ENCODE results near the gene PTPN12.

DNA sequence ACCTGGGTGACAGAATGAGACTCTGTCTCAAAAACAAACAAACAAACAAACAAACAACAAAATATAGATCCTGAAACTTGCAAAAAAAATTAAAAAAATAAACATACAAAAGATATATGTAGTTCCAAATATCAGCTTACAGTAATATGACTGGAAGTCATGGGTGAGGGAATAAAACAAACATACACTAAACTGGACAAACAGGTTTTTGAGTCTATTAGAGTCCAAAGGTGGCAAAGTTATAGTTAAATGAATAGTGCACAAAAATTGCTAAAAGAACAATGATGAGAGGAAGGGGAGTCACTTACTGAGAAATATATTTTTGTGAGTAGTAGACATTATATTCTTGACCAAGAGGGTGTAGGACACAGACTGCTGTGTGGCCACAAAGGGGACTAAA is 142.5 kb downstream of the PTPN12 start:
- TF ChIP-seq CTCF (IDR thresholded peaks at IDR 0.05) (no peak), POLR2AphosphoS5 (IDR thresholded peaks at IDR 0.05) (no peak), EP300 (IDR thresholded peaks at IDR 0.05) (no peak), POLR2A (IDR thresholded peaks at IDR 0.05) (no peak)
